H1 (cell line): ENCODE data around the gene LNPK. TPM values are rescaled to one million over a fixed set of nuclear protein-coding genes. Genes with fewer than 3 reads are reported as not detected.

Experiments
- GABPA ChIP-seq: IDR thresholded peaks from 2 replicates; pipeline ENCODE4 v1.6.1; 2011; ENCODE audit warnings: mild to moderate bottlenecking, low read length, moderate library complexity, borderline replicate concordance; ENCODE audit not compliant: insufficient read depth
- JUND ChIP-seq: IDR thresholded peaks from 2 replicates; pipeline ENCODE4 v1.6.1; 2011; ENCODE audit warnings: mild to moderate bottlenecking, improper control_type of control experiment, low read length
- POLR2AphosphoS5 ChIP-seq: IDR thresholded peaks from 2 replicates; pipeline ENCODE4 v1.6.1; 2011; ENCODE audit warnings: low read depth, low read length
- RXRA ChIP-seq: IDR thresholded peaks from 2 replicates; pipeline ENCODE4 v1.6.1; 2011; ENCODE audit warnings: low read depth, mild to moderate bottlenecking, low read length, moderate library complexity; ENCODE audit not compliant: insufficient read depth
- polyA plus RNA-seq, 7 experiments: library from polyadenylated mRNA; depleted of rRNA in 3 of 7; stranded (reverse) in 5 of 7; unstranded in 2 of 7; fragments of >200 nt in 5 of 7; fragments of 200-250 nt in 2 of 7; gene quantifications; 1 replicate in 5 of 7; 2 replicates in 1 of 7; 4 replicates in 1 of 7; pipeline versions ENCODE4 v1.2.1 to v1.2.3, GENCODE V29; 2011 to 2013; ENCODE audit warnings: missing spikeins in 2 of 7, mixed read lengths in 2 of 7
- total RNA-seq: library from RNA; stranded (reverse); fragmentation: NEBNext Ultra II Directional; extraction: Animal tissue kit (Norgen Biotek cat#: 25700); gene quantifications from 2 replicates; pipeline ENCODE4 v1.2.1, GENCODE V29; 2021

The LNPK gene
- total and polyA plus RNA-seq, 2 of the 8 experiments (the other 6 are each of a cell fraction or from before 2014, with no cell fraction given) = 3.1 to 10.3 TPM

DNA sequence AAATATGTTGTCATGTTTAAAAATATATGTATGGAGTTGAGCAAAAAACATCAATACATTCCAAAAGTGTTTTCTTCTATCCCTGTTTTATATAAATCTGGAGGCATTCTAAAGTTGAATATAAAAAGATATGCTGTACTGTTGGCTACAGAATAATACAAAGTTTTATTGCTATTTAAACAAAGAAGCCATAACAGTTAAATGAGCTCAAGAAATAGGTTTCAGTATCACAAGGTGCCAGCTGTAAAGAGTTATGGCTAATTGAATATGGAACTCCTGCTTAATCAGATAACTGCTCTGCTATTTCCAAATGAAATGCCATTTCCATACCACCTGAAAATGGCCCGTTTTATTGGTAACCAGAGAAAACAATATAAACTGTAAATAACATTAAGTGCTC lies 55.0 kb downstream of the LNPK start (continued):
- no peak for TF ChIP-seq JUND
- no peak for TF ChIP-seq POLR2AphosphoS5
- no peak for TF ChIP-seq RXRA
- TF ChIP-seq GABPA = no peak
